Effector CD4-positive, alpha-beta T cell (primary cell): ENCODE data around the gene KHDRBS1.
"Not testable (repeated sequence)": the region's sequence is repeated elsewhere in the genome, so short reads cannot be mapped to it uniquely, and the experiment has no call there.

Experiments used
- DNase-seq: peaks from one replicate; pipeline ENCODE4 v3.0.0-alpha.2; 2020

Gene KHDRBS1

DNA sequence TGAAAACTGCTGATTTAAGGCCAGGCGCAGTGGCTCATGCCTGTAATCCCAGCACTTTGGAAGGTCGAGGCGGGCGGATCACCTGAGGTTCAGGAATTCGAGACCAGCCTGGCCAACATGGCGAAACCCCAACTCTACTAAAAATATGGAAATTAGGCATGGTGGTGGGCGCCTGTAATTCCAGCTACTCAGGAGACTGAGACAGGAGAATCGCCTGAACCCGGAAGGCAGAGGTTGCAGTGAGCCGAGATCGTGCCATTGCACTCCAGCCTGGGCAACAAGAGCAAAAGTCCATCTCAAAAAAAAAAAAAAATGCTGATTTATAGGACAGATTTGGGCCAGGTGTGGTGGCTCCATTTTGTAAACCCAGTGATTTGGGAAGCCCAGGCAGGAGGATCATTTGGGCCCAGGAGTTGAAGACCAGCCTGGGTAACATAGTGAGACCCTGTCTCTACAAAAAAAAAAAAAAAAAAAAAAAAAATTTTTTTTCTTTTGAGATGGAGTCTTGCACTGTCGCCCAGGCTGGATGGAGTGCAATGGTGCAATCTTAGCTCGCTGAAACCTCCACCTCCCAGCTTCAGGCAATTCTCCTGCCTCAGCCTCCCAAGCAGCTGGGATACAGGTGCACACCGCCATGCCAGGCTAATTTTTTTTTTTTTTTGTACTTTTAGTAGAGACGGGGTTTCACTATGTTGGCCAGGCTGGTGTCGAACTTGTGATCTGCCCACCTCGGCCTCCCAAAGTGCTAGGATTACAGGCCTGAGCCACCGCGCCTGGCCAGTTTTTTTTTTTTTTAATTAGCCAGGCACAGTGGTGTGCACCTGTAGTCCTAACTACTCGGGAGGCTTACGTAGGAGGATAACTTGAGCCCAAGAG is 52.2 kb downstream of the KHDRBS1 start:
- not testable (repeated sequence) for DNase-seq

DNA sequence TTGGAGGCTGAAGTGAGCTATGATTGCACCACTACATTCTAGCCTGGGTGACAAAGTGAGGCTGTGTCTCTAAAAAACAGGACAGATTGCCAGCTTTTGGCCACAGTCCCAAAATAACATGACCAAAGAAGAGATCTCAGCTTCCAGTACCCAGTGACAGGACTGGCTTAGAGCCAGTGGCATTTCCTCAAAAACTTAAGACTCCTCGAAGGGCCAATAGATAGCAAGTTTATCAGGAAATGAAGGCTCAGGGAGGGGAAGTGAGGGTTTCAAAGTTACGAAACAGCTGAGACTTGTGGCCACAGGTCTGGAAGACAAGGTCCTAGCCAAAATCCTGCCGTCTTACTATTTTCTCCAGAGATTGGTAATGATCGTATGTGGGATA is 52.8 kb downstream of the KHDRBS1 start:
- no peak for DNase-seq

DNA sequence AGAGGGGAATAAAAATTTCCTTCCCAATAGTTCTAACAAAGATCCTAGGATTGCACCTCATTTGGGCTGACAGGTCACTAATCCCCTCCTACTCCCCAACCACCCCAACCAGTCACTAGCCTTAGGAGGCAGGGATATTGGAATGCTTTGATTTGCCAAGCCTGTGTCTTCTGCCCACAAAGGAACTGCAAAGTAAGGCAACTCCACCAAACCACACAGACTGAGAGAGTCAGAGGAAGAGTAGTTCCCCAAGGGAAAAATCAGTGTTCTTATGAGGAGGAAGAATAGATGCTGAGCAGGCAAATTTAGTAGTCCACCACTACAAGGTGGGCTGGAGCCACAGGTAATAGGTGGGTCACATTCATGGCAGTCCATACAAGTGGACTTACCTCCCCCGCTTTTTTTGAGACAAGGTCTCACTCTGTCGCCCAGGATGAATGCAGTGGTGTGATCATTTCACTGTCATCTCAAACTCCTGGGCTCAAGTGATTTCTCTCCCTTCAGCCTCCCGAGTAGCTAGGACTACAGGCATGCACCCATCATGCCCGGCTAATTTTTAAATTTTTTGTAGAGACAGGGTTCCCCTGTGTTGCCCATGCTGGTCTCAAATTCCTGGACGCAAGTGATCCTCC is 55.4 kb downstream of the KHDRBS1 start:
- DNase-seq = no peak

DNA sequence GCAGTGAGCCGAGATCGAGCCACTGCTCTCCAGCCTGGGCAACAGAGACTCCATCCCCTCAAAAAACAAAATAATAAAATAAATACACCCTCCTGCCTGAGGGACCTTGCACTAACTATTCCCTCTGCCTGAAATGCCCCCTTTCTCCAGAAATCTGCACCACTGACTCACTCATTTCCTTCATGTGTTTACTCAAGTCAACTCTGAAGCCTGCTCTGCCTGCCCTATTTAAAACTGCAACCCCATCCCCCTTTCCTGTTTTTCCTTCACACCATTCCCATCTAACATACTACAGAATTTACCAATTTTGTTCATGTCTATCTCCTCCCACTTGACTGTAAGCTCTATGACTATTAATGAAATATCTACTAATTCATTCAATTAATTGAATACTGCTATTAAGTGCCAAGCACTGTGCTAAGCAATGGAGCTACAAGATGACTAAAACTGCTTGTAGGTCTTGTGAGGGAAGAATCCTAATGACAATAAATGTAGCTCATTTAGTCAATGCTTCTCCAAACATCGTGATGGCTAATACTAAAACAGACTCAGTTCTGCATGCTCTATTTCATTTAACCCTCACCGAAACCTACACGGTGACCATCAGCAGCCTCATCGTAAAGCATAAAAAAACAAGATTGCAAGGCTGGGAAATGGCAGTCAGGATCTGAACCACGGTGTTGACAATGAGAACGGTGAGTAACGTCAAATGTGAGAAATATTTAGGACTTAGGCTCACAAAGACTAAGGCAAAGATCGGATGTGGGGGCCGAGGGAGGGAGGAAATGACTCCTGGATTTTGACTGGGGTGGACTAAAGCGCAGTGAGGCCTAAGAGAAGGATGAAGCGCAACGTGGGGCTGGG is 58.3 kb downstream of the KHDRBS1 start:
- DNase-seq = no peak

DNA sequence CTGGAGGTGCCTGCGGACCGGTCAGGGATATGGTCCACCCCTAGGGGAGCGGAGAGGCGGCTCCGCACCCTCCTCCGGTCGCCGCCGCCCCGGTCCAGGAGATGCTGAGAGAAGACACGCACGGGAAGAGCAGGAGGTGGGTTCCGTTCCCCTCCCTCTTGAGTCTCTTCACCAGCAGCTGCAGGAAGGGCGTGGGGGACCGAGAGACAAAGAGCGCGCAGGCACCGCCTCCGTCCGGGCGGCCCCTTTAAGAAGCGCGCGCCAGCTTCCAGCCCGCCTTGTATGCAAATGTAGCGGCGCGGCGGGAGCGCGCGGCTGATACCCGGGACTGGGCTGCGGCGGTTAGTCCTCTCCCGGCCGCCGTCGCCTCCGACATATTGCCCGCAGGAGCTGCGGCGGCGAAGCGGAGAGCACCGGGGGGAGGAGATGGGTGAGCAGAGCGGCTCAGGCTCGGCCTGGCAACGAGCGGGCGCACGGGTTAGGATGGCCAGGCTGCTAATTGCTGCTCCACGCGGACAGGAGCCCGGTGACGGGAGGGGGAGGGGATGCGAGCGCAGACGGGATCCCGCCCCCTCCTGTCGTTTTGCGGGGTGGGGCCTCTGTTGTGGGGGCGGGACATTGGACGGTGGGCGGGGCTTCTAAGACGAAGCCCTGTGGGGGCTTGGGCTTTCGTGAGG is 59.1 kb downstream of the KHDRBS1 start, which contains the start of gene TMEM39B:
TSS of gene TMEM39B (plus strand) at position 318 of the 677 bp plus-strand sequence. CDS start at position 427, 109 bp downstream.
- DNase-seq = peak; percentile 90

DNA sequence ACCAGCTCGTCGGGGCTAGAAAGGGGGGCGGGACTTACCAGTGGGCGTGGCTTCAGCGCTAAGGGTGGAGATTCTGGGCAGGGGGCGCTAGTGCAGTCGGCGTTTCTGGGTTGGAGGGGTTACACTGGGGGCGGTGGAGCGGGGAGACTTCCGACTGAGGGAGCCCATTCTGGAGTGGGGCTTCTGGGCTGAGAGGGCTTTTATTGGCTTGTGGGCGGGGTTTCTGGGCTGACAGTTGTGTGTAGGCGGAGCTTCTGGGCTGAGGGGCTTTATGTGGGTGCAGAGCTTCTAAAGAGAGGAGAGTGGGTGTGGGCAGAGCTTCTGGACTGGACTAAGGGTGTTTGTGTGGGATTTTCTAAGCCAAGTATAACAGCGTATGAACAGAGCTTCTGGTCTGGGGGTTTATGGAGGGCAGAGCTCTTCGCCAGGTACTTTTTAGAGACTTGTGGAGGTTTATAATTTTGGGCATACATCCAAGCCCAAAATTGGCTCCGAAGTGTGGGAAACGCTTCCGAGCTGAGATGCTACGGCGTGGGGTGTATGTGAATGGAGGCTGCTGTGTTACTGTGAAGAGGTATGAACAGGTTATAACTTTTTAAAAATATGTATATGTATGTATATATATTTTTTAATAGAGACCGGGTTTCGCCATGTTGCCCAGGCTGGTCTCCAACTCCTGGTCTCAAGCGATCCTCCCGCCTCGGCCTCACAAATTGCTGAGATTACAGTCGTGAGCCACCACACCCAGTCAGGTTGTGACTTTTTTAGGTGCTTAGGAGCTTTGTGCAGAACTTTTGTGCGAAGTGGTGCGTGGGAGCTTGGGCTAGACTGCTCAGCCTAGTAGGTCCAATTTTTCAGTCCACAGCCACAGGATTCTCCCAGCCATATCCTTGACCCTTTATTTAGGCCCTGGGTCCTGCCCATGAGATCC is 59.9 kb downstream of the KHDRBS1 start:
- DNase-seq = no peak

DNA sequence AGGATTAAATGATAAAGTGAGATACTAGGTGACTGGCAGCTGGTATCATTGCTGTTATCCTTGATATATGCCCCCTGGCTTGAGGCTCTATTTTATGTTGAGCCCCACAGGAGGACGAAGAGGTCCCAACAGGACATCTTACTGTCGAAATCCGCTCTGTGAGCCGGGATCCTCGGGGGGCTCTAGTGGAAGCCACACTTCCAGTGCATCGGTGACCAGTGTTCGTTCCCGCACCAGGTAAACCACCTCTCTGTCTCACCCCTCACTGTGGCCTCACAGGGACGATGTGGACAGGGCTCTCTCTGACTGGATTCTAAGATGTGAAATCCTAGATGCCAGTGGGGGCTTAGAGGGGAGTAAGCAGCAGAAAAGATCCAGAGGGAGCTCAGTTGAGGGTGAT is 61.2 kb downstream of the KHDRBS1 start:
- no peak for DNase-seq

DNA sequence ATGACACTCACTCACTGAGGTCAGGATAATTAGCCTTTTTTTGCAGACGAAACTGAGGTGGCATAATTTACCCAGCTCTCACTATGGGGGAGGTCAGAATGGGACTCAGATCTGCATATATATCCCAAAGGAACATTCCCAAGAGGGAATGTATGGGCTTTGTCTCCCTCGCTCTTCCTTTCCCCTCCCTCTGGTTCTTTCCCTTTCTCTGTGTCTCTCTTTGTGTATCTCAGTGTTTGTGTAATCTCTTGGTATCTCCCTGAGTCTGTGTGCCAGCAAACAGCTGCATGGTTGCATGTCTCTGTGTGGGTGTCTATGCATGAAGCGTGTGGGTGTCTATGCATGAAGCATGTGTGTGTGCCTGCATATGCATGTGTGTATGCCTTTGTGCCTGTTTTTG is 63.8 kb downstream of the KHDRBS1 start:
- no peak for DNase-seq

DNA sequence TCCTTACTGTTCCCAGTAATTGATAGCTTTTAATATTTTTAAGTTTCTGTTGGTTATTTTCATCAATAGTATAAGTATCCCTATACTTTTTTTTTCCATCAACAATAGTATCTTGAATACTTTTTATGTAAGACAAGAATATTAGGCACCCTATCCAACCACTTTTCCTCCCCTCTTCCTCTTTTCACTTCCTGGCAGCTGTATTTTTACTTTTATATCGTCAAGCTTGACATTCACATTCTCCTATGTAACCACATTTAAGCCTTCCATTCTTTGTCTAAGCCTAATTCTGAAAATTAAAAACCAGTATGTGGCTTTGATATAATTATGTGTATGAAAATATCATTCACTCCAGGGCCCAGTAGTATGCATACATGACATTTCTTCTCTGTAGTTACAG is 68.4 kb downstream of the KHDRBS1 start:
- DNase-seq = no peak

DNA sequence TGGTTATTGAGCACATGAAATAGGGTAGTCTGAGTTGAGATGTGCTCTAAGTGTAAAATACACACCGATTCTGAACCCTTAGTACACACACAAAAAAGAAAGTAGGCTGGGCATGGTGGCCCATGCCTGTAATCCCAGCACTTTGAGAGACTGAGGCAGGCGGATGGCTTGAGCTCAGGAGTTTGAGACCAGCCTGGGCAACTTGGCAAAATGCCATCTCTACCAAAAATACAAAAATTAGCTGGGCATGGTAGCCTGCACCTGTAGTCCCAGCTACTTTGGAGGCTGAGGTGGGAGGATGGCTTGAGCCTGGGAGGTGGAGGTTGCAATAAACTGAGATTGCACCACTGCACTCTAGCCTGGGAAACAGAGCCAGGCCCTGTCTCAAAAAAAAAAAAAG is 72.7 kb downstream of the KHDRBS1 start:
- DNase-seq = not testable (repeated sequence)

DNA sequence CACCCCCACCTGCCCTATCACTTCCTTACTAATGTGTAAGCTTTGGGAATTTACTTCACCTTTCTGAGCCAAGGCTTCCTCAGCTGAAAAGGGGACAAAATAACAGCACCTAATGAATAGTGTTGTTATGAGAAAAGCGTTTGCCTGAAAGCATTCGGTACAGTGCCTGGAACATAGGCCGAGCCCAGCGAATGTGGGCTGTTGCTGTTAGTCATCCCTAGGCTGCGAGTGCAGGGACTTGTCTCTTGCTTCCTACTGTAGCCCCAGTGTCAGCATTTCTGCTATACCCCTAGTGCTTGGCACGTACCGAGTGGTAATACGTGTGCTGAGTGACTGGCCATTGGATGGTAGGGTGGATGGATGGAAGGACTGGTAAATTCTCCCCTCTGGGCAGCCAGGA is 77.5 kb downstream of the KHDRBS1 start:
- no peak for DNase-seq

DNA sequence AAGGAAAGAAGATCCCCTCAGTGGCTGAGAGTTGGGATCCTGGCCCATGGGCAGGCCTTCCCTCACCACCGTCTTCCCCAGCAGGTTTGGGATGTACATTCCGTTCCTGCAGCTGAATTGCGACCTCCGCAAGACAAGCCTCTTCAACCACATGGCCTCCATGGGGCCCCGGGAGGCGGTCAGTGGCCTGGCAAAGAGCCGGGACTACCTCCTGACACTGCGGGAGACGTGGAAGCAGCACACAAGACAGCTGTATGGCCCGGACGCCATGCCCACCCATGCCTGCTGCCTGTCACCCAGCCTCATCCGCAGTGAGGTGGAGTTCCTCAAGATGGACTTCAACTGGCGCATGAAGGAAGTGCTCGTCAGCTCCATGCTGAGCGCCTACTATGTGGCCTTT is 77.9 kb downstream of the KHDRBS1 start:
- no peak for DNase-seq
